Caco-2 (cell line): ENCODE measurements around the gene SPATA2L. TPM values are rescaled to one million over a fixed set of nuclear protein-coding genes. Genes with fewer than 3 reads are reported as not detected.
A peak's percentile ranks its signal among the peaks of the same experiment; 100 is the strongest.

Source experiments
- BruUV-seq: library from RNA; stranded (reverse); fragments of 400-500 nt; replicated peaks from 2 replicates; lab custom pipeline; 2021; lab: Mats Ljungman, UMichigan
- CTCF ChIA-PET: fragments of 300-600 bp; sonication (Branson Sonifier 250); formaldehyde crosslinking; loops from one replicate; lab custom pipeline; 2022; ENCODE audit warnings: antibody characterized with exemption; lab: Charles Lee
- POLR2A ChIA-PET: fragments of 300-600 bp; sonication (Branson Sonifier 250); formaldehyde crosslinking; loops from one replicate; lab custom pipeline; 2022; ENCODE audit warnings: antibody characterized with exemption; lab: Charles Lee
- DNase-seq, 2 experiments: peaks; one replicate each; pipeline versions ENCODE4 v3.0.0 to v3.0.0-alpha.2; 2020 to 2022
- H3K27me3 ChIP-seq: replicated peaks from 2 replicates; pipeline ENCODE4 v1.6.0; 2011; ENCODE audit warnings: low read length; ENCODE audit not compliant: control insufficient read depth, insufficient read depth
- H3K36me3 ChIP-seq: 2 replicates; pipeline ENCODE4 v1.5.1; 2011; ENCODE audit warnings: low read length; ENCODE audit not compliant: control insufficient read depth, insufficient read depth
- H3K4me1 ChIP-seq: fragments of 250-450 bp; sonication (Bioruptor Pico); 2 replicates; pipeline ENCODE4 v1.5.1; 2020; ENCODE audit warnings: mild to moderate bottlenecking
- H3K4me3 ChIP-seq: 2 replicates; pipeline ENCODE4 v1.5.1; 2011; ENCODE audit warnings: low read depth, mild to moderate bottlenecking, control low read depth, low read length
- H3K9me3 ChIP-seq: fragments of 250-450 bp; sonication (Bioruptor Pico); 2 replicates; pipeline ENCODE4 v1.5.1; 2020; ENCODE audit warnings: mild to moderate bottlenecking, moderate library complexity
- H3K27ac Mint-ChIP-seq: one replicate; pipeline ENCODE4 v1.8.0; 2022; ENCODE audit warnings: mixed read lengths; ENCODE audit not compliant: unreplicated experiment
- H3K27me3 Mint-ChIP-seq: one replicate; pipeline ENCODE4 v1.8.0; 2022; ENCODE audit warnings: mixed read lengths; ENCODE audit not compliant: insufficient read depth, unreplicated experiment
- H3K36me3 Mint-ChIP-seq: one replicate; pipeline ENCODE4 v1.8.0; 2022; ENCODE audit warnings: mild to moderate bottlenecking, mixed read lengths; ENCODE audit not compliant: insufficient read depth, unreplicated experiment
- H3K4me1 Mint-ChIP-seq: one replicate; pipeline ENCODE4 v1.8.0; 2022; ENCODE audit warnings: low read depth, mixed read lengths; ENCODE audit not compliant: unreplicated experiment
- H3K4me3 Mint-ChIP-seq: one replicate; pipeline ENCODE4 v1.8.0; 2022; ENCODE audit warnings: mild to moderate bottlenecking, moderate library complexity, mixed read lengths; ENCODE audit not compliant: unreplicated experiment
- H3K9me3 Mint-ChIP-seq: one replicate; pipeline ENCODE4 v1.8.0; 2022; ENCODE audit warnings: mixed read lengths; ENCODE audit not compliant: unreplicated experiment
- CTCF ChIP-seq, 2 experiments: fragments of 200-600 bp in 1 of 2; IDR thresholded peaks; 1 replicate in 1 of 2; 2 replicates in 1 of 2; pipeline versions ENCODE4 v1.5.1 to v1.8.0; 2011 to 2022; ENCODE audit warnings: antibody characterized with exemption in 1 of 2, control low read depth in 1 of 2, inconsistent platforms in 1 of 2, low read depth in 1 of 2, low read length in 1 of 2, mild to moderate bottlenecking in 1 of 2, moderate library complexity in 1 of 2; ENCODE audit not compliant: insufficient read depth in 1 of 2, severe bottlenecking in 1 of 2, unreplicated experiment in 1 of 2
- intact Hi-C: fragments of 100-400 bp; cut with micrococcal nuclease; formaldehyde crosslinking; loops from one replicate; pipeline ENCODE4 v1.10.0; 2022; ENCODE audit not compliant: unreplicated experiment
- total RNA-seq: library from RNA; stranded (reverse); gene quantifications from 2 replicates; pipeline ENCODE4 v1.2.3, GENCODE V29; 2022

The SPATA2L gene
- total RNA-seq, 1 experiment from 2014 or later = 16.4 TPM

GRCh38 chr16:89656435-89657121, 44.9 kb downstream of the SPATA2L start:
- H3K36me3 Mint-ChIP-seq = peaks cover 61% of the 10 kb centered on the region

GRCh38 chr16:89655062-89655643, 46.4 kb downstream of the SPATA2L start:
- Histone ChIP-seq H3K27me3 (no peaks in the 10 kb centered on the region), H3K4me3 (no peak overlapping the region), H3K36me3 (peaks cover 4% of the 10 kb centered on the region), H3K4me1 (no peaks in the 10 kb centered on the region), H3K9me3 (no peaks in the 10 kb centered on the region)
- intact Hi-C loops = loop anchor here (5.0 kb wide), 1 partner anchor 47 kb away; the partner anchor contains the start of gene SPATA2L
- Mint-ChIP-seq H3K36me3 (peaks cover 58% of the 10 kb centered on the region), H3K27ac (no peak overlapping the region), H3K27me3 (no peaks in the 10 kb centered on the region), H3K4me1 (peaks cover 8% of the 10 kb centered on the region), H3K9me3 (no peaks in the 10 kb centered on the region), H3K4me3 (no peak overlapping the region)
- no peak for DNase-seq
- TF ChIP-seq CTCF (IDR thresholded peaks at IDR 0.05; ENCODE audit: insufficient read depth in 1 of 2, low read depth in 1 of 2, low read length in 1 of 2, severe bottlenecking in 1 of 2, unreplicated experiment in 1 of 2) = no peak
- no TSS peak for BruUV-seq
- ChIA-PET POLR2A (no interaction called here), CTCF (no interaction called here)

More at GRCh38 chr16:89656435-89657121, 44.9 kb downstream of the SPATA2L start:
- Histone ChIP-seq H3K4me1 (no peaks in the 10 kb centered on the region), H3K4me3 (peak overlapping the region; percentile 99), H3K27me3 (no peaks in the 10 kb centered on the region), H3K9me3 (no peaks in the 10 kb centered on the region), H3K36me3 (peaks cover 8% of the 10 kb centered on the region)
- CTCF ChIA-PET = interaction anchor here (0.6 kb wide), 1 partner anchor 975 kb away, joined by 4 read pairs; no protein-coding TSS in a partner anchor
- peak overlapping the region; percentile 94 for H3K27ac Mint-ChIP-seq
- TSS peak; percentile 50 for BruUV-seq
- H3K27me3 Mint-ChIP-seq = no peaks in the 10 kb centered on the region
- peak overlapping the region; percentile 95 for H3K4me3 Mint-ChIP-seq
- POLR2A ChIA-PET = interaction anchor here (0.6 to 1.5 kb wide), 7 partner anchors 30 to 839 kb away, joined by 3 to 8 read pairs (median 4); partner anchors contain the start of genes CDK10 and TCF25
- peaks cover 8% of the 10 kb centered on the region for H3K4me1 Mint-ChIP-seq
- intact Hi-C loops = loop anchor here (5.0 kb wide), 1 partner anchor 46 kb away; the partner anchor contains the start of gene SPATA2L
- no peak for DNase-seq
- peaks cover 8% of the 10 kb centered on the region for H3K9me3 Mint-ChIP-seq
- no peak for TF ChIP-seq CTCF (IDR thresholded peaks at IDR 0.05; ENCODE audit: insufficient read depth in 1 of 2, low read depth in 1 of 2, low read length in 1 of 2, severe bottlenecking in 1 of 2, unreplicated experiment in 1 of 2)

- no TSS peak for BruUV-seq
- DNase-seq = no peak
- no peak overlapping the region for H3K4me3 ChIP-seq
- Mint-ChIP-seq H3K27me3 (no peaks in the 10 kb centered on the region), H3K4me1 (peaks cover 6% of the 10 kb centered on the region), H3K36me3 (peaks cover 62% of the 10 kb centered on the region), H3K27ac (no peak overlapping the region), H3K9me3 (no peaks in the 10 kb centered on the region), H3K4me3 (no peak overlapping the region)
- CTCF ChIA-PET = interaction anchor here (0.7 kb wide), 1 partner anchor 254 kb away, joined by 4 read pairs; no protein-coding TSS in a partner anchor
- POLR2A ChIA-PET = no interaction called here
- no peaks in the 10 kb centered on the region for H3K9me3 ChIP-seq
- no peaks in the 10 kb centered on the region for H3K4me1 ChIP-seq
- H3K36me3 ChIP-seq = peaks cover 4% of the 10 kb centered on the region
- no peaks in the 10 kb centered on the region for H3K27me3 ChIP-seq
- intact Hi-C loops = no loop called here
- no peak for TF ChIP-seq CTCF (IDR thresholded peaks at IDR 0.05; ENCODE audit: insufficient read depth in 1 of 2, low read depth in 1 of 2, low read length in 1 of 2, severe bottlenecking in 1 of 2, unreplicated experiment in 1 of 2)
These were observed 47.7 kb downstream of the SPATA2L start for GRCh38 chr16:89653656-89654295.
